Thymus (tissue), 11 donors: ENCODE data around the gene SORL1. TPM values are rescaled to one million over a fixed set of nuclear protein-coding genes. Genes with fewer than 3 reads are reported as not detected.

Source experiments
- DNase-seq, 9 donors: peaks; one replicate each; pipeline ENCODE4 v3.0.0-alpha.2; 2013; ENCODE audit warnings: low spot score in 9 of 9, low read depth in 6 of 9, missing footprints in 1 of 9
- H3K27ac ChIP-seq, 2 donors: one replicate each; pipeline ENCODE4 v1.5.1; 2013; ENCODE audit warnings: control low read depth in 1 of 2, low read depth in 1 of 2, low read length in 1 of 2, mild to moderate bottlenecking in 1 of 2, moderate library complexity in 1 of 2
- H3K27me3 ChIP-seq, 2 donors: one replicate each; pipeline ENCODE4 v1.5.1; 2013; ENCODE audit warnings: low read length in 1 of 2; ENCODE audit not compliant: control insufficient read depth in 2 of 2, insufficient read depth in 1 of 2
- H3K36me3 ChIP-seq, 2 donors: one replicate each; pipeline ENCODE4 v1.5.1; 2013; ENCODE audit warnings: low read length in 1 of 2, mild to moderate bottlenecking in 1 of 2, moderate library complexity in 1 of 2; ENCODE audit not compliant: control insufficient read depth in 2 of 2, insufficient read depth in 2 of 2
- H3K4me1 ChIP-seq, 2 donors: one replicate each; pipeline ENCODE4 v1.5.1; 2013; ENCODE audit warnings: low read length in 2 of 2; ENCODE audit not compliant: control insufficient read depth in 2 of 2, insufficient read depth in 2 of 2
- H3K4me3 ChIP-seq, 2 donors: one replicate each; pipeline ENCODE4 v1.5.1; 2013; ENCODE audit warnings: low read length in 2 of 2, control low read depth in 1 of 2, mild to moderate bottlenecking in 1 of 2
- H3K9me3 ChIP-seq, 2 donors: one replicate each; pipeline ENCODE4 v1.5.1; 2013; ENCODE audit warnings: low read length in 1 of 2, mild to moderate bottlenecking in 1 of 2; ENCODE audit not compliant: control insufficient read depth in 2 of 2, insufficient read depth in 1 of 2
- WGBS: extraction: QIAGEN DNeasy Blood & Tissue Kit; methylation state at CpG from one replicate; pipeline ENCODE4 v1.1.7; 2013; 5-methylcytosine and 5-hydroxymethylcytosine counted together
- polyA plus RNA-seq: library from polyadenylated mRNA; stranded (reverse); fragments of 200-250 nt; gene quantifications from one replicate; pipeline ENCODE4 v1.2.3, GENCODE V29; 2013
- total RNA-seq: library from RNA; stranded (reverse); fragments of 120-200 nt; gene quantifications from one replicate; pipeline ENCODE4 v1.2.4, GENCODE V29; 2013
- donor health status: healthy.

Gene SORL1
- total and polyA plus RNA-seq, 2 donors: 7.4 to 23.8 TPM

- WGBS: 97% methylated on average over 6 of the region's 6 CpGs
- Histone ChIP-seq H3K27ac (no peak overlapping the region), H3K36me3 (no peaks in the 10 kb centered on the region), H3K9me3 (no peaks in the 10 kb centered on the region), H3K27me3 (peaks cover 0 to 2% of the 10 kb centered on the region in 2 donors), H3K4me1 (peaks cover 7 to 29% of the 10 kb centered on the region in 2 donors), H3K4me3 (no peak overlapping the region)
- no peak for DNase-seq
These were observed 205.0 kb downstream of the SORL1 start for GRCh38 chr11:121657146-121657545.

DNA sequence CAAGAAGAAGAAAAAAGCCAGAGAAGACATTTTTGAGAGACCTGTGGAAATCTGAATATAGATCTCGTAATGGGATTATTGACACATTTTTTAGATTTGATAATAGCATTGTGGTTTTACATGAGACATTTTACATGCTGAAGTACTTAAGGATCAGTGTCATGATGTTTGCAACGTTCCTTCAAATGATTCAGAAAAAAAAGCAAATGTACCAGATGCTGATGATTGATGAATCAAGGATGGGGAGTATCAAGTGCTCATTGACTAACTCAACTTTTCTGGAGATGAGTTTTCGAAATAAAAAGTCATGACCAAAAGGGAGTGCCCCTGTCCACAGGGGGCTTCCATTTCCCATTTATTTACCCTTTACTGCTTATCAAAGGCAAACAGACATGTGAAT is 207.7 kb downstream of the SORL1 start:
- Histone ChIP-seq H3K4me3 (no peak overlapping the region), H3K4me1 (peaks cover 7 to 20% of the 10 kb centered on the region in 2 donors), H3K27ac (no peak overlapping the region), H3K36me3 (no peaks in the 10 kb centered on the region), H3K9me3 (no peaks in the 10 kb centered on the region), H3K27me3 (peaks cover 0 to 2% of the 10 kb centered on the region in 2 donors)
- no peak for DNase-seq
- 96% methylated on average over 3 of the region's 3 CpGs for WGBS

- no peak for DNase-seq
These were observed 209.9 kb downstream of the SORL1 start for GRCh38 chr11:121661880-121662486.

GRCh38 chr11:121664144-121664543 is 212.0 kb downstream of the SORL1 start:
- no peak for DNase-seq

More at GRCh38 chr11:121661880-121662486, 209.9 kb downstream of the SORL1 start:
- 70% methylated on average over 4 of the region's 4 CpGs for WGBS
- Histone ChIP-seq H3K27ac (no peak overlapping the region), H3K4me1 (no peaks in the 10 kb centered on the region), H3K27me3 (no peaks in the 10 kb centered on the region), H3K4me3 (no peak overlapping the region), H3K9me3 (no peaks in the 10 kb centered on the region), H3K36me3 (no peaks in the 10 kb centered on the region)

DNA sequence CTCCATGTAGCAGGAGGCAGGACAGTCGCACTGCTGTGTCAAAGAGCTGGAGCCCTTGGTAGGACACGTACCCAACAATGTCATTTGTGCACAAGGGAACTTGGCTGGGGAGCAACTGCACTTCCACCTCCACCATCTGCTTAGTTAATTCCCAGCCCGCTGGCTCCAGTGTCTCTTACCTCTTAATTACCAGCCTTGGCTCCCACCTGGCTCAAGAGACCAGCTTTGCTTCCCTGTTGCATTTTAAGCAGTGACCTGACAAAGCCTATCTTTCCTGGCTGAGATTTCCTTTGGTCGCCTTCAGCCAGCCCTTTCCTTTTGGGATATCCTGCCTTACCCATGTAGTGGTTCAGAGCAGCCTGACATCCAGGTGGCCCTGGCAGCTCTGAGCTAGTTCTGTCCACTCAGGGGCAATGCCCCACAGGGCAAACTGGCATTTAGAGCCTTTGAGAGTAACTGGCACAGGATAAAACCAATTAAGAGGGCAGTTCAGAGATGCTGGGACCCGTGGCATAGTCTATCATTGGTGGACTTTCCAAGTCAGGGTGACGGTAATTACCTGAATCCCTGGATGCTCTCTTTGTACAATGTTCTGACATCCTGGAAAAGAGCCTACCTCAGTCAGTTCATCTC is 213.2 kb downstream of the SORL1 start:
- Histone ChIP-seq H3K4me1 (peaks cover 0 to 2% of the 10 kb centered on the region in 2 donors), H3K4me3 (no peak overlapping the region), H3K27me3 (no peaks in the 10 kb centered on the region), H3K9me3 (no peaks in the 10 kb centered on the region), H3K36me3 (no peaks in the 10 kb centered on the region), H3K27ac (no peak overlapping the region)
- 94% methylated on average over 6 of the region's 6 CpGs for WGBS
- DNase-seq: no peak

More at GRCh38 chr11:121664144-121664543, 212.0 kb downstream of the SORL1 start:
- no peaks in the 10 kb centered on the region for H3K9me3 ChIP-seq
- H3K36me3 ChIP-seq: no peaks in the 10 kb centered on the region
- no peaks in the 10 kb centered on the region for H3K27me3 ChIP-seq
- no peak overlapping the region for H3K4me3 ChIP-seq
- H3K4me1 ChIP-seq: no peaks in the 10 kb centered on the region
- H3K27ac ChIP-seq: no peak overlapping the region

- Histone ChIP-seq H3K4me1 (peaks cover 0 to 11% of the 10 kb centered on the region in 2 donors), H3K36me3 (no peaks in the 10 kb centered on the region), H3K9me3 (no peaks in the 10 kb centered on the region), H3K27me3 (no peaks in the 10 kb centered on the region), H3K4me3 (no peak overlapping the region), H3K27ac (no peak overlapping the region)
- DNase-seq: no peak
- 93% methylated on average over 1 of the region's 1 CpG for WGBS
These were observed 215.7 kb downstream of the SORL1 start for GRCh38 chr11:121667836-121668235.

- H3K36me3 ChIP-seq: no peaks in the 10 kb centered on the region
- H3K4me1 ChIP-seq: peaks cover 0 to 14% of the 10 kb centered on the region in 2 donors
- H3K27ac ChIP-seq: no peak overlapping the region
- WGBS: 92% methylated on average over 4 of the region's 4 CpGs
- H3K9me3 ChIP-seq: no peaks in the 10 kb centered on the region
- DNase-seq: no peak
- H3K4me3 ChIP-seq: no peak overlapping the region
- no peaks in the 10 kb centered on the region for H3K27me3 ChIP-seq
These were observed 217.3 kb downstream of the SORL1 start for GRCh38 chr11:121669422-121669821.

- Histone ChIP-seq H3K27me3 (no peaks in the 10 kb centered on the region), H3K36me3 (no peaks in the 10 kb centered on the region), H3K9me3 (no peaks in the 10 kb centered on the region), H3K27ac (no peak overlapping the region), H3K4me1 (peaks cover 0 to 14% of the 10 kb centered on the region in 2 donors), H3K4me3 (no peak overlapping the region)
- WGBS: 91% methylated on average over 3 of the region's 3 CpGs
- DNase-seq: no peak
These were observed 218.2 kb downstream of the SORL1 start for GRCh38 chr11:121670266-121670665.

DNA sequence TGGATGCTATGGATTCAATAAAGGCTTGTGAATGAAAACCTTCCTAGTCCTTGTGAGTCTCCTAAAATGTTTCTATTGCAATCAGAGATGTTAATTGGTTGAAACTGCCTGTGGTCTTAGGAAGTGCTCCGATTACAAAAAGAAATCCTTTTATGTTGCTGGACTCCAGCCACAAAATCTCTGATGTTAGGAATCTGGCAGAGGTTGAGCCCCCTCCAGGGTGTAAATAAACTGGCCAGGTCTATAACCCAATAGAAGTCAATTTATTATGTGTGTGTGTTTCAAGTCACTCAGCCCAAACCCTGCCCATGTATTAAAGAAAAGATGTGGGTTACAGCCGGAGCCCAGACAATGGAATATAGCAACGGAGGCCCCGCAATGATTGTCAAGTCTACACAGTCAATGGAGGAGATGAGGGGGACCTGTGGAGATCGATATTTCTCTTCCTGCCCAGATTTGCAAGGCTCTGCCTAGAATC is 218.7 kb downstream of the SORL1 start:
- Histone ChIP-seq H3K4me1 (peaks cover 0 to 14% of the 10 kb centered on the region in 2 donors), H3K27ac (peak overlapping the region; percentile 55 to 70), H3K9me3 (no peaks in the 10 kb centered on the region), H3K36me3 (no peaks in the 10 kb centered on the region), H3K27me3 (no peaks in the 10 kb centered on the region), H3K4me3 (no peak overlapping the region)
- 96% methylated on average over 5 of the region's 5 CpGs for WGBS
- DNase-seq: no peak
